ENCODE results near the gene SUGCT. TPM values are rescaled to one million over a fixed set of nuclear protein-coding genes. Genes with fewer than 3 reads are reported as not detected.

Gene SUGCT
- total RNA-seq, 1 donor from 2014 or later: 1.2 TPM

GRCh38 chr7:40828686-40829600 is 694.1 kb downstream of the SUGCT start:
- DNase-seq (ENCODE audit: low spot score in 2 of 2) (no peak), FAIRE-seq (no peak)

GRCh38 chr7:40833191-40833887 is 698.5 kb downstream of the SUGCT start:
- no peak for DNase-seq (ENCODE audit: low spot score in 2 of 2)
- FAIRE-seq: no peak

- FAIRE-seq (no peak), DNase-seq (ENCODE audit: low spot score in 2 of 2) (no peak)
These were observed 699.1 kb downstream of the SUGCT start for GRCh38 chr7:40833888-40834234.

GRCh38 chr7:40836218-40836617 is 701.4 kb downstream of the SUGCT start:
- FAIRE-seq: no peak

GRCh38 chr7:40839881-40840280 is 705.1 kb downstream of the SUGCT start:
- DNase-seq (ENCODE audit: low spot score in 2 of 2) (no peak), FAIRE-seq (no peak)

More at GRCh38 chr7:40836218-40836617, 701.4 kb downstream of the SUGCT start:
- no peak for DNase-seq (ENCODE audit: low spot score in 2 of 2)

GRCh38 chr7:40840990-40841389 is 706.2 kb downstream of the SUGCT start:
- FAIRE-seq: peak; percentile 31
- DNase-seq (ENCODE audit: low spot score in 2 of 2): no peak

GRCh38 chr7:40842641-40843040 is 707.8 kb downstream of the SUGCT start:
- no peak for FAIRE-seq
- no peak for DNase-seq (ENCODE audit: low spot score in 2 of 2)

GRCh38 chr7:40843338-40843985 is 708.7 kb downstream of the SUGCT start:
- FAIRE-seq (no peak), DNase-seq (ENCODE audit: low spot score in 2 of 2) (no peak)

GRCh38 chr7:40845943-40846342 is 711.1 kb downstream of the SUGCT start:
- no peak for DNase-seq (ENCODE audit: low spot score in 2 of 2)
- no peak for FAIRE-seq

GRCh38 chr7:40847921-40848320 is 713.1 kb downstream of the SUGCT start:
- no peak for DNase-seq (ENCODE audit: low spot score in 2 of 2)
- no peak for FAIRE-seq

- DNase-seq (ENCODE audit: low spot score in 2 of 2): no peak
- no peak for FAIRE-seq
These were observed 713.9 kb downstream of the SUGCT start for GRCh38 chr7:40848541-40849221.

GRCh38 chr7:40850017-40850416 is 715.2 kb downstream of the SUGCT start:
- DNase-seq (ENCODE audit: low spot score in 2 of 2) (no peak), FAIRE-seq (no peak)

- no peak for FAIRE-seq
- DNase-seq (ENCODE audit: low spot score in 2 of 2): no peak
These were observed 716.2 kb downstream of the SUGCT start for GRCh38 chr7:40851001-40851400.

- DNase-seq (ENCODE audit: low spot score in 2 of 2) (no peak), FAIRE-seq (no peak)
These were observed 724.3 kb downstream of the SUGCT start for GRCh38 chr7:40859076-40859475.

GRCh38 chr7:40859965-40860543 is 725.2 kb downstream of the SUGCT start:
- no peak for FAIRE-seq
- DNase-seq (ENCODE audit: low spot score in 2 of 2): no peak

- FAIRE-seq (no peak), DNase-seq (ENCODE audit: low spot score in 2 of 2) (no peak)
These were observed 730.8 kb downstream of the SUGCT start for GRCh38 chr7:40865441-40866233.

- no peak for DNase-seq (ENCODE audit: low spot score in 2 of 2)
These were observed 731.8 kb downstream of the SUGCT start for GRCh38 chr7:40866601-40867000.

GRCh38 chr7:40870108-40870507 is 735.3 kb downstream of the SUGCT start:
- FAIRE-seq (no peak), DNase-seq (ENCODE audit: low spot score in 2 of 2) (no peak)

More at GRCh38 chr7:40866601-40867000, 731.8 kb downstream of the SUGCT start:
- FAIRE-seq: no peak

GRCh38 chr7:40873248-40873647 is 738.4 kb downstream of the SUGCT start:
- FAIRE-seq: no peak

More at GRCh38 chr7:40873248-40873647, 738.4 kb downstream of the SUGCT start:
- no peak for DNase-seq (ENCODE audit: low spot score in 2 of 2)
